GM12878 (cell line): ENCODE measurements around the gene ZFR.

Experiments used
- ASH2L ChIP-seq: fragments of 300-600, 200-600 bp; sonication (generic); IDR thresholded peaks from 2 replicates; pipeline ENCODE4 v1.6.1; 2017; ENCODE audit warnings: low read depth, mild to moderate bottlenecking, borderline replicate concordance
- BCLAF1 ChIP-seq: fragments of 450-650 bp; IDR thresholded peaks from 2 replicates; pipeline ENCODE4 v1.6.1; 2017; ENCODE audit warnings: antibody characterized with exemption, mild to moderate bottlenecking, moderate library complexity
- CEBPB ChIP-seq, 2 experiments: fragments of 150-350 bp in 1 of 2; IDR thresholded peaks; 2 replicates each; pipeline ENCODE4 v1.6.1; 2012 to 2014; ENCODE audit warnings: low read depth in 2 of 2, low read length in 2 of 2, borderline replicate concordance in 1 of 2, inconsistent platforms in 1 of 2
- CTCF ChIP-seq, 3 experiments: IDR thresholded peaks in 2 of 3; conservative IDR thresholded peaks in 1 of 3; 2 replicates each; pipeline ENCODE4 v1.5.1; 2011; ENCODE audit warnings: low read depth in 3 of 3, low read length in 3 of 3, mild to moderate bottlenecking in 3 of 3, control low read depth in 2 of 3, moderate library complexity in 2 of 3, inconsistent platforms in 1 of 3, mixed read lengths in 1 of 3; ENCODE audit not compliant: control insufficient read depth in 2 of 3, insufficient read depth in 1 of 3; ENCODE audit errors: extremely low read depth in 1 of 3
- POLR2A ChIP-seq: IDR thresholded peaks from 2 replicates; pipeline ENCODE4 v1.6.1; 2011; ENCODE audit warnings: low read depth, mild to moderate bottlenecking, low read length
- POLR2AphosphoS5 ChIP-seq: IDR thresholded peaks from 2 replicates; pipeline ENCODE4 v1.6.1; 2011; ENCODE audit warnings: mild to moderate bottlenecking, low read length, inconsistent platforms
- REST ChIP-seq: IDR thresholded peaks from 2 replicates; pipeline ENCODE4 v1.6.1; 2012; ENCODE audit warnings: mild to moderate bottlenecking, low read depth, low read length
- TAF1 ChIP-seq: IDR thresholded peaks from 2 replicates; pipeline ENCODE4 v1.6.1; 2011; ENCODE audit warnings: mild to moderate bottlenecking, low read depth, low read length, borderline replicate concordance
- USF1 ChIP-seq: IDR thresholded peaks from 2 replicates; pipeline ENCODE4 v1.6.1; 2011; ENCODE audit warnings: borderline replicate concordance, low read depth, mild to moderate bottlenecking, moderate library complexity, mixed read lengths, low read length; ENCODE audit not compliant: insufficient read depth; ENCODE audit errors: extremely low read length
- ZBTB33 ChIP-seq: fragments of 450-650 bp; IDR thresholded peaks from 2 replicates; pipeline ENCODE4 v1.6.1; 2017; ENCODE audit warnings: mild to moderate bottlenecking
- ZNF207 ChIP-seq: fragments of 450-650 bp; IDR thresholded peaks from 2 replicates; pipeline ENCODE4 v1.6.1; 2014; ENCODE audit warnings: antibody characterized with exemption, mild to moderate bottlenecking, borderline replicate concordance

- TF ChIP-seq POLR2AphosphoS5 (no peak), BCLAF1 (no peak), CTCF (IDR thresholded peaks at IDR 0.05 in 2 of 3, conservative IDR thresholded peaks at IDR 0.05 in 1 of 3; ENCODE audit: control insufficient read depth in 2 of 3, extremely low read depth in 1 of 3, insufficient read depth in 1 of 3, low read depth in 3 of 3, low read length in 3 of 3) (no peak), REST (no peak), POLR2A (no peak), ZNF207 (no peak), ZBTB33 (no peak), ASH2L (no peak), TAF1 (no peak), USF1 (no peak), CEBPB (IDR thresholded peaks at IDR 0.05; ENCODE audit: borderline replicate concordance in 1 of 2, low read depth in 2 of 2, low read length in 2 of 2) (no peak)
Observed at GRCh38 chr5:32474209-32474854, 29.8 kb upstream of the ZFR start.
